H1 (cell line): Measurements from ENCODE around the gene KCNA1. TPM values are rescaled to one million over a fixed set of nuclear protein-coding genes. Genes with fewer than 3 reads are reported as not detected.

Experiments used
- CBX5 ChIP-seq: fragments of 300-800, 300-1000 bp; sonication (generic); IDR thresholded peaks from 2 replicates; pipeline ENCODE4 v1.7.1; 2016; ENCODE audit warnings: antibody characterized with exemption, low read length, low read depth
- CHD2 ChIP-seq: IDR thresholded peaks from 2 replicates; pipeline ENCODE4 v1.6.1; 2012; ENCODE audit warnings: low read length, improper control_type of control experiment
- GABPA ChIP-seq: IDR thresholded peaks from 2 replicates; pipeline ENCODE4 v1.6.1; 2011; ENCODE audit warnings: mild to moderate bottlenecking, low read length, moderate library complexity, borderline replicate concordance; ENCODE audit not compliant: insufficient read depth
- GTF2F1 ChIP-seq: IDR thresholded peaks from 2 replicates; pipeline ENCODE4 v1.6.1; 2012; ENCODE audit warnings: low read depth, low read length, improper control_type of control experiment, borderline replicate concordance
- JUN ChIP-seq: IDR thresholded peaks from 2 replicates; pipeline ENCODE4 v1.6.1; 2011; ENCODE audit warnings: low read depth, mild to moderate bottlenecking, improper control_type of control experiment, low read length
- KDM4A ChIP-seq: IDR thresholded peaks from one replicate; pipeline ENCODE4 v1.7.1; 2012; ENCODE audit warnings: low read depth, mild to moderate bottlenecking, moderate library complexity, low read length, inconsistent platforms; ENCODE audit not compliant: severe bottlenecking
- SP2 ChIP-seq: IDR thresholded peaks from 2 replicates; pipeline ENCODE4 v1.6.1; 2012; ENCODE audit warnings: mild to moderate bottlenecking, low read length, inconsistent platforms
- SUZ12 ChIP-seq: fragments of 200-600 bp; sonication (generic); IDR thresholded peaks from 2 replicates; pipeline ENCODE4 v1.6.1; 2012; ENCODE audit warnings: mild to moderate bottlenecking, inconsistent platforms, low read length, moderate library complexity, mixed read lengths
- polyA plus RNA-seq, 7 experiments: library from polyadenylated mRNA; depleted of rRNA in 3 of 7; stranded (reverse) in 5 of 7; unstranded in 2 of 7; fragments of >200 nt in 5 of 7; fragments of 200-250 nt in 2 of 7; gene quantifications; 1 replicate in 5 of 7; 2 replicates in 1 of 7; 4 replicates in 1 of 7; pipeline versions ENCODE4 v1.2.1 to v1.2.3, GENCODE V29; 2011 to 2013; ENCODE audit warnings: missing spikeins in 2 of 7, mixed read lengths in 2 of 7
- total RNA-seq: library from RNA; stranded (reverse); fragmentation: NEBNext Ultra II Directional; extraction: Animal tissue kit (Norgen Biotek cat#: 25700); gene quantifications from 2 replicates; pipeline ENCODE4 v1.2.1, GENCODE V29; 2021

Gene KCNA1
- total and polyA plus RNA-seq, 2 of the 8 experiments (the other 6 are each of a cell fraction or from before 2014, with no cell fraction given) = 0.23 to 0.30 TPM

DNA sequence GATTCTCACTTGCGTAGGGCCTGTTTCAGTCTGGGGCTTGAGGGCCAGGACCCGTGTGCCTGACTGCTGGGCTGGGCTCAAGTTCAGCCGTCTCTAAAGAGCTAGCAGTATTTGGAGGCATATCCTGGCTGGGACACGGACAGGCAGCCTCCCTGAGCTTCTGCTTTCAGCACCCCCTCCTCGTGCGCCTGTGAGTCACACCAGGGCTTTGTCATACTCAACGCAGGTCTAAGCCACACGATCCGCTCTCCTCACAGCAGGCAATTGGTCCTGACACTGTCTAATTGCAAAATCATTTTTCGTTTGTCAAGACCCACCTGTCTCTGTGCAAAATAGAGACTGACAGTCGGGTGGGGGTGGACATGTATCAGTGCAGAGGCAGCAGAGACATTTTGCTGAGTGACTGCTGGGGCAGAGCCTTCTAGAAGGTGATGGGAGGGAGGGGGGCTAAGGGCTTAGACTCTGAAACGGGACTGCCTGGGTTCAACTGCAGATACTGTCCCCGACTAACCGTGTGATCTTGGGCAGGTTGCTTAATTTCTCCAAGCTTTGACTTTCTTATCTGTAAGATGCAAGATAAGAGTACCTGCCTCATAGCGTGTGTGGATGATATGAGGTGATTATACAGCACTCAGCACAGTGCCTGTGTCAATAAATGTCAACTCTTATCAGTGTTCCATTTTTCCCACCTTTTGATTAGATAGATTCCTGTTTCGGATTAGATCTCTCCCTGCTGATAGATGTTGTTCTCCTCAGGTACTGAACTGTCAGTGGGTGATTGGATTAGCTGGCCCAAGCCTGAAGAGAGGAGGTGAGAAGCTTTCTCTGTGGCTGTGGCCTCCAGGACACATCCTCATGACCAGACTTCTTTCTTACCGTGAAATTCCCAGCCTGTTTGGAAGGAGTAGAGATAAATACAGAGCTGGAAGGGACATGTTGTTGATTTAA is 53.1 kb downstream of the KCNA1 start (continued):
- TF ChIP-seq JUN = no peak
- TF ChIP-seq GTF2F1 = no peak
- no peak for TF ChIP-seq SUZ12
- no peak for TF ChIP-seq KDM4A
- TF ChIP-seq GABPA = no peak
- no peak for TF ChIP-seq CHD2
- TF ChIP-seq SP2 = no peak
- no peak for TF ChIP-seq CBX5

Other genes starting within 250 kb of the KCNA1 start
- 5.4 and 8.3 TPM in 2 replicates for gene GALNT8, start 189.5 kb upstream of the KCNA1 start, total RNA-seq
- gene GALNT8, start 189.5 kb upstream of the KCNA1 start, polyA plus RNA-seq (2011; rRNA removed) = 3.2 and 4.7 TPM in 2 replicates
- 0.11 and 0.20 TPM in 2 replicates for gene KCNA5, start 134.0 kb downstream of the KCNA1 start, total RNA-seq
- 0.29 and 0.31 TPM in 2 replicates for gene KCNA5, start 134.0 kb downstream of the KCNA1 start, polyA plus RNA-seq (2011; rRNA removed)